GM19468 (cell line): ENCODE results near the gene ZNF491.
"Not testable (repeated sequence)": the region's sequence is repeated elsewhere in the genome, so short reads cannot be mapped to it uniquely, and the experiment has no call there.

Experiments
- ATAC-seq: cut with Tn5 transposase; IDR thresholded peaks from one replicate; pipeline ENCODE4 v1.9.1; 2021; ENCODE audit warnings: mild to moderate bottlenecking, moderate library complexity, moderate number of reproducible peaks; ENCODE audit not compliant: unreplicated experiment; ENCODE audit errors: extremely low read depth

ZNF491 gene

DNA sequence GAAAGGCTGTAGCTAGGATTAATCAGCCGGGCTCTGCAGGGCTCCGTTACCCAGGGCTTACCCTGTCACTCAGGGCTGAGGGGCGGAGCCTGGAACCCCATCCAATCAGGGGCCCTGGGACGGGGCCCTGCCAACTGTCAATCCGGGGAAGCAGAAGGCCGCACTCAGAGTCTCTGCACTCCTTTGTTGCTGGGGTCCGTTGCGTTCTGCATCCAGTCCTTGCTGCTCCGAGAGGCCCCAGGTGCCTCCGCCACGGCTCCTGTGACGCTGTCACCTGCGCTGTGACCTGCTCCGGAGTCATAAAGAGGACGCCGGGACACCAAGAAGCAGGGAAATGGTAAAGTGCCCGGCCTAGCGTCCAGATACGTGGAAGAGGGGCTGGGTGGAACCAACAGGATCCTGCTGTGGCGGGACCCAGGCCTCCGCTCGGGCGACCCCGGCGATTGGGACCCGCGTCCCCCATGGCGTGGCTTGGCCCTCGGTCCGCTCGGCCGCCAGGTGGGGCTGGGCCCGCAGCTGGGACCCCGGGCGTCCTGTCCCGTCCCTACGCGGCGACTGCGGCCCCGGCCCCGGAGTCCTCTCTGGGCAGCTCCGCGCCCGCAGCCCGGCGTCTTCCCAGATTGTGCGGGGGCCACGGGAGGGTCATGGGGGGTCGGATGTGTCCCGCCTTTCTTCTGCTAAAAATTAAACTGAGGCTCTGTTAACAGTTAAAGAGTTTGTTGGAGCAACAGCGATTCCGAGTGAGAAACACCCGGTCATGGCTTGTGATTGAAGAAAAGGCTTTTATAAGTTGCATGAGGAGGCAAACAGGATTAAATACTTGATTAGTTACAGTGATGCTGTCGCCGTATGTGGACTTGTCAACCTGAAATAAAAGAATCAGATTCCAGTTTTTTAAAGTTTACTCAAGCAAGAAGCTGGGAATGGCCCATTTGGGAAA is at the start of gene ZNF491:
ZNF491 (plus strand) TSS at position 133 of the 940 bp plus-strand sequence. CDS start 7,431 bp downstream, outside the sequence.
- ATAC-seq: peak; percentile 54

- no peak for ATAC-seq
Measured at GRCh38 chr19:11749751-11750150, 48.6 kb upstream of the ZNF491 start.

- no peak for ATAC-seq
Measured at GRCh38 chr19:11752244-11752736, 46.0 kb upstream of the ZNF491 start.

DNA sequence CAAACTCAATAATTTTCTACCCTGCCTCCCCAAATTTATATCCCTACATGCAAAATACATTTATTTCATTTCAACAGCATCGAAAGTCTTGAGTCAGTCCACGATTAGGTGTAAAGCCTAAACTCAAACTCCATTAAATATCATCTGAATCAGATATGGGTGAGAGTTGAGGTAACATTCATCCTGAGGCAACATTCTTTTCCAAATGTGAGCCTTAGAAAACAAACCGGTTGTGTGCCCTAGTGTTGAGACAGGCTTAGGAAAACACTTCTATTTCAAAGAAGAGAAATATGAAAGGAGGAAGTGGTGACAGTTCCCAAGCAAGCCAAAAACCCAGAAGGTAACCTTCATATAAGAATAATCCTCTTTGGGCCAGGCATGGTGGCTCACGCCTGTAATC is 43.7 kb upstream of the ZNF491 start:
- no peak for ATAC-seq

- no peak for ATAC-seq
Measured at GRCh38 chr19:11756965-11757364, 41.4 kb upstream of the ZNF491 start.

- no peak for ATAC-seq
Measured at GRCh38 chr19:11759805-11760204, 38.5 kb upstream of the ZNF491 start.

GRCh38 chr19:11763117-11763516 is 35.2 kb upstream of the ZNF491 start:
- no peak for ATAC-seq

DNA sequence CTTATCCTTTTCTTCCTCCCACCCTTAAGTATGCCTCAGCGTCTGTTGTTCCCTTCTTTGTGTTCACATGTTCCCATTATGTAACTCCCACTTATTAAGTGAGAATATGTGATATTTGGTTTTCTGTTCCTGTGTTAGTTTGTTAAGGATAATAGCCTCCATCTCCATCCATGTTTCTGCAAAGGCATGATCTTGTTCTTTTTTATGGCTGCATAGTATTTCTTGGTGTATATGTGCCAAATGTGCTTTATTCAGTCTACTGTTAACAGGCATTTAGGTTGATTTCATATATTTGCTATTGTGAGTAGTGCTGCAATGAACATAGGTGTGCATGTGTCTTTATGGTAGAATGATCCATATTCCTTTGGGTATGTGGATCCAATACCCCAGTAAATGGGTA is 34.7 kb upstream of the ZNF491 start:
- ATAC-seq: no peak

GRCh38 chr19:11766597-11767591 is 31.4 kb upstream of the ZNF491 start, which contains the start of gene ZNF441:
ZNF441 (plus strand) TSS chr19:11767000; CDS start chr19:11767194, 194 bp downstream.
- peak; percentile 89 for ATAC-seq

DNA sequence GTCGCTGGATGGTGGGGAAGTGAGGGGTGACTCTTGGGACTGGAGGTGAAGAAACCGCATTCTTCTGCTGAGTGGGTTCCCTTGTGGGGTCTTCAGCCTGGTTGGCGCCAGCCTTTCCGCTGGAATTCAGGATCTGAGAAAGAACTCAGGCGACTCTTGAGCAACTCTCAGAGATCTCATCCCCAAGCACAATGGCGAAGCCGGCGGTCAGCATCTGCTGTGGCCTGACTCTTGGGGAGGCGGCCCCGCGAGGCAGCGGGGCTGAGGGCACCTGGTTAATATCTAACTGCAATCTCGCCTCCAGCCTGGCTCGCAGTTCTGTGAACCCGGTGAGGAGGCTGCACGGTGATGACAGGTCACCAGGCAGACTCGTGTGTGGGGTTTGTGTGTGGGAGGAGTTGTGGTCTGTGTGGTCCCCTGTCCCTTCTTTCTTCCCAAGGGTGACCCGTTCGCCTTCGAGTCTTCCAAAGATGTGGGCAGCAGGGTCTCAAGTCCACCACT is 30.6 kb upstream of the ZNF491 start:
- no peak for ATAC-seq

GRCh38 chr19:11769995-11770394 is 28.3 kb upstream of the ZNF491 start:
- ATAC-seq: no peak

DNA sequence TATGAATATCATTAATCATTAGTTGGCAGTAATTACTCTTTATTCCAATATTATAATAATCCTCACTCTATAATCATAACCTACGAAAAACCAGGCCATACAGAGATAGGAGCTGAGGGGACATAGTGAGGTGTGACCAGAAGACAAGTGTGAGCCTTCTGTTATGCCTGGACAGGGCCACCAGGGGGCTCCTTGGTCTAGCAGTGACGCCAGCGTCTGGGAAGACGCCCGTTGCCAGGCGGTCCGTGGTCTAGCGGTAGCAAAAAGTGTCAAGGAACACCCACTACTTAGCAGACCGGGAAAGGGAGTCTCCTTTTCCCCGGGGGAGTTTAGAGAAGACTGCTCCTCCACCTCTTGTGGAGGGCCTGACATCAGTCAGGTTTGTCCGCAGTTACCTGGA is 26.8 kb upstream of the ZNF491 start:
- not testable (repeated sequence) for ATAC-seq

DNA sequence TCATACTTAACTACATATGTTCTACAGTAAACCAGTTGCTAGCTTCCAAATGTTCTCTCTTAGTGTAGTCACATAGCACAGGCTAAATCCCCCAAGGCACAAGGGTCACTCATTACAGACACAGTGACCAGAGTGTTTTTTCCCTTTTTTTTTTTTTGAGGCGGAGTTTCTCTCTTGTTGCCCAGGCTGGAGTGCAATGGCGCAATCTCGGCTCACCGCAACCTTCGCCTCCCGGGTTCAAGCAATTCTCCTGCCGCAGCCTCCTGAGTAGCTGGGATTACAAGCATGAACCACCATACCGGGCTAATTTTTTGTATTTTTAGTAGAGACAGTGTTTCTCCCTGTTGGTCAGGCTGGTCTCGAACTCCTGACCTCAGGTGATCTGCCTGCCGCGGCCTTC is 21.7 kb upstream of the ZNF491 start:
- not testable (repeated sequence) for ATAC-seq

GRCh38 chr19:11780431-11781020 is 17.8 kb upstream of the ZNF491 start:
- no peak for ATAC-seq

DNA sequence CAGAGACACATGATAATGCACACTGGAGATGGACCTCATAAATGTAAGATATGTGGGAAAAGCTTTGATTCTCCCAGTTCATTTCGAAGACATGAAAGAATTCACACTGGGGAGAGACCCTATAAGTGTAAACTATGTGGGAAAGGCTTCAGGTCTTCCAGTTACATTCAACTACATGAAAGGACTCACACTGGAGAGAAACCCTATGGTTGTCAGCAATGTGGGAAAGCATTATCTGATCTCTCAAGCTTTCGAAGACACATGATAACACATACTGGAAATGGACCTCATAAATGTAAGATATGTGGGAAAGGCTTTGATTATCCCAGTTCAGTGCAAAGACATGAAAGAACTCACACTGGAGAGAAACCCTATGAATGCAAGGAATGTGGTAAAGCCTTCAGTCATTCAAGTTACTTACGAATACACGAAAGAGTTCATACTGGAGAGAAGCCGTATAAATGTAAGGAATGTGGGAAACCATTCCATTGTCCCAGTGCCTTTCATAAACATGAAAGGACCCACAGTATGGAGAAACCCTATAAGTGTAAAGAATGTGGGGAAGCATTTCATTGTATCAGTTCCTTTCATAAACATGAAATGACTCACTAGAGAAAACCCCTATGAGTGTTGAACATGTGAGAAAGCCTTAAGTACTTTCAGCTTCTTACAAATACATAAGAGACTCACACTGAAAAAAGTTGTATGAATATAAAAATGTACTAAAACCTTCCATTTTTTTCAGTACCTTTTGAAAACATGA is 16.8 kb upstream of the ZNF491 start:
- ATAC-seq: no peak

- no peak for ATAC-seq
Measured at GRCh38 chr19:11783767-11784166, 14.6 kb upstream of the ZNF491 start.

DNA sequence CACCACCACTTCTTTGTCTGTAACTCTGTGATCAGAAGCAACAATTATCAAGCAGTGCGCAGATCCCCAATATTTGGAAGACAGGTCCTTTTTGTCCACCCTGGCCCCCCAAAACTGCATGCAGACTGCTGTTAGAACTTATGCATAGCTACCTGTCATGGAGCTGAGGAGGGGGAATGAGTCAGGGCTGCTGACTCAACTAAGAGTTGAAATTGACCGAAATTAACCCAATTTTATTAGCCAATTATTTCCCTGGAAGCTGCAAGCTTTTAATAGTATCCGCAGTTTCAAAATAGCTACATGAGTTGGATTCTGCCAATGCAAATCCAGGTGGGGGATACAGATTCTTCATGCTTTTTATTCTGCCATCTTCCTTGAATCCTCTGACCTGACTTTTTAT is 14.0 kb upstream of the ZNF491 start:
- ATAC-seq: no peak

- ATAC-seq: no peak
Measured at GRCh38 chr19:11787536-11787935, 10.8 kb upstream of the ZNF491 start.

DNA sequence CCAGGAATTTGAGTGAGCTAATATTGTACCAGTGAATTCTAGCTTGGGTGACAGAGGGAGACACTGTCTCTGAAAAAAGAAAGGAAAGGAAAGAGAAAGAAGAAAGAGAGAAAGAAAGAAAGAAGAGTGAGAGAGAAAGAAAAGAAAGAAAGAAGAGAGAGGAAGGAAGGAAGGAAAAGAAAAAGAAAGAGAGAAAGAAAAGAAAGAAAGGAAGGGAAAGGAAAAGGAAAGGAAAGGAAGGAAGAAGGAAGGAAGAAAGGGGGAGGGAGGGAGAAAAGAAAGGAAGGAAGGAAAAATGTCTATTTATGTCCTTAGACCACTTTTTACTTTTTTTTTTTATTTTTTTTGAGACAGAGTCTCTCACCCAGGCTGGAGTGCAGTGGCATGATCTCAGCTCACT is 5.4 kb upstream of the ZNF491 start:
- ATAC-seq: no peak
